Measurements from ENCODE around the gene TCF7L2. TPM values are rescaled to one million over a fixed set of nuclear protein-coding genes. Genes with fewer than 3 reads are reported as not detected.

The TCF7L2 gene
- total RNA-seq, 1 experiment from 2014 or later, result 14.8 TPM

DNA sequence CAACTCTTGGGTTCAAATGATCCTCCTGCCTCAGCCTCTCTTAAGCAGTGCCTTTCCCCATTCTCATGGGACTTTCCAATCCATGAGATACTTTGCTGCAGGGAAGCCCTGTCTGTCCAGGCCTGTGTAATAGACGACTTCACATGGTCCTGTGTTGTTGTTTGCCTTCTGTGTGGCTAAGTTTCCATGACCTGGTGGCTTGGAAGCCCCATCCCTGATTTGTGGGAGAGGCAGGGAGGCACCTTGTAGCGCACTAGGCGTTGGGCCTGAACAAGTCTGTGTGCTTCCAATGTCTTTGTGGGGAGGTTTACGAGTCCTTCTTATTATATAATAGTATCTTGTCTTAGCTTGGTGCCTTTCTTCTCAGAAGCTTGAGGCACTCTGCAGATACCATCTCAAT lies 49.1 kb downstream of the TCF7L2 start:
- ChIA-PET POLR2A (ENCODE audit: unreplicated experiment) (no interaction called here), CTCF (no interaction called here)
- DNase-seq, result no peak
- no TSS peak for BruUV-seq (replicated peaks)
- no peak for TF ChIP-seq EZH2 (IDR thresholded peaks at IDR 0.05; ENCODE audit: low read depth)
- TF ChIP-seq, protein P1, sequence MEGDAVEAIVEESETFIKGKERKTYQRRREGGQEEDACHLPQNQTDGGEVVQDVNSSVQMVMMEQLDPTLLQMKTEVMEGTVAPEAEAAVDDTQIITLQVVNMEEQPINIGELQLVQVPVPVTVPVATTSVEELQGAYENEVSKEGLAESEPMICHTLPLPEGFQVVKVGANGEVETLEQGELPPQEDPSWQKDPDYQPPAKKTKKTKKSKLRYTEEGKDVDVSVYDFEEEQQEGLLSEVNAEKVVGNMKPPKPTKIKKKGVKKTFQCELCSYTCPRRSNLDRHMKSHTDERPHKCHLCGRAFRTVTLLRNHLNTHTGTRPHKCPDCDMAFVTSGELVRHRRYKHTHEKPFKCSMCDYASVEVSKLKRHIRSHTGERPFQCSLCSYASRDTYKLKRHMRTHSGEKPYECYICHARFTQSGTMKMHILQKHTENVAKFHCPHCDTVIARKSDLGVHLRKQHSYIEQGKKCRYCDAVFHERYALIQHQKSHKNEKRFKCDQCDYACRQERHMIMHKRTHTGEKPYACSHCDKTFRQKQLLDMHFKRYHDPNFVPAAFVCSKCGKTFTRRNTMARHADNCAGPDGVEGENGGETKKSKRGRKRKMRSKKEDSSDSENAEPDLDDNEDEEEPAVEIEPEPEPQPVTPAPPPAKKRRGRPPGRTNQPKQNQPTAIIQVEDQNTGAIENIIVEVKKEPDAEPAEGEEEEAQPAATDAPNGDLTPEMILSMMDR (conservative IDR thresholded peaks at IDR 0.05), result no peak
- Histone ChIP-seq H3F3A (ENCODE audit: insufficient read depth, low read depth) (no peaks in the 10 kb centered on the region), H3K9me2 (ENCODE audit: insufficient read depth) (no peaks in the 10 kb centered on the region), H3K4me3 (no peak overlapping the region), H4K20me1 (ENCODE audit: insufficient read depth) (no peaks in the 10 kb centered on the region), H3K27ac (no peak overlapping the region), H3K27me3 (ENCODE audit: insufficient read depth, low read depth) (no peaks in the 10 kb centered on the region), H3K79me2 (ENCODE audit: low read depth) (no peaks in the 10 kb centered on the region), H3K36me3 (ENCODE audit: low read depth) (no peaks in the 10 kb centered on the region), H3K4me1 (replicated peaks; ENCODE audit: insufficient read depth) (no peaks in the 10 kb centered on the region), H3K4me2 (no peak overlapping the region), H2AFZ (no peak overlapping the region), H3K9me3 (ENCODE audit: insufficient read depth, low read depth) (no peaks in the 10 kb centered on the region)
- intact Hi-C loops (cut with micrococcal nuclease; ENCODE audit: unreplicated experiment), result no loop called here

DNA sequence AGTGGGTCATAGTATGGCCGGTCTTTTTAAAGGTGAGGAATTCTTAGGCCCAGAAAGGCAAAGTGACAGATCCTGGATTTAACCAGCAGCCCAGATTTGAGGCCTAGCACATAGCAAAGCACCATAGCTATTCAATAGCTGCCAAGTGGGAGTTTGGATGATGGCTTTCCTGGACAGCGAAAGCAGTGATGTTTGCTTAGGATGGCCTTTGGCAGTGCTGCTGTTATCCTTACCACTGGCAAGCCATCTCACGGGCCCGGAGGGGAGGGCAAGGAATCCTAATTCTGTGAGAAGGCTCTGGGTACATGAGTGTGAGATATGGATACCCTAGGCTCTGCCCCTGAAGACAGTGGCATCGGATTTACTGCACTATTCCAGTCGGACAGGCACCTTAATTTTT lies 50.4 kb downstream of the TCF7L2 start:
- TF ChIP-seq, protein P1 (conservative IDR thresholded peaks at IDR 0.05), result no peak
- TF ChIP-seq EZH2 (IDR thresholded peaks at IDR 0.05; ENCODE audit: low read depth), result no peak
- no peaks in the 10 kb centered on the region for H3K27me3 ChIP-seq (ENCODE audit: insufficient read depth, low read depth)
- H2AFZ ChIP-seq, result no peak overlapping the region
- BruUV-seq (replicated peaks), result no TSS peak
- H3K79me2 ChIP-seq (ENCODE audit: low read depth), result no peaks in the 10 kb centered on the region
- ChIA-PET CTCF (no interaction called here), POLR2A (ENCODE audit: unreplicated experiment) (no interaction called here)
- no peaks in the 10 kb centered on the region for H4K20me1 ChIP-seq (ENCODE audit: insufficient read depth)
- H3F3A ChIP-seq (ENCODE audit: insufficient read depth, low read depth), result no peaks in the 10 kb centered on the region
- no peaks in the 10 kb centered on the region for H3K9me3 ChIP-seq (ENCODE audit: insufficient read depth, low read depth)
- no peaks in the 10 kb centered on the region for H3K9me2 ChIP-seq (ENCODE audit: insufficient read depth)
- no peak overlapping the region for H3K4me2 ChIP-seq
- intact Hi-C loops (cut with micrococcal nuclease; ENCODE audit: unreplicated experiment), result no loop called here
- no peak overlapping the region for H3K27ac ChIP-seq
- H3K4me1 ChIP-seq (replicated peaks; ENCODE audit: insufficient read depth), result no peaks in the 10 kb centered on the region
- H3K4me3 ChIP-seq, result no peak overlapping the region
- no peaks in the 10 kb centered on the region for H3K36me3 ChIP-seq (ENCODE audit: low read depth)
- DNase-seq, result no peak

DNA sequence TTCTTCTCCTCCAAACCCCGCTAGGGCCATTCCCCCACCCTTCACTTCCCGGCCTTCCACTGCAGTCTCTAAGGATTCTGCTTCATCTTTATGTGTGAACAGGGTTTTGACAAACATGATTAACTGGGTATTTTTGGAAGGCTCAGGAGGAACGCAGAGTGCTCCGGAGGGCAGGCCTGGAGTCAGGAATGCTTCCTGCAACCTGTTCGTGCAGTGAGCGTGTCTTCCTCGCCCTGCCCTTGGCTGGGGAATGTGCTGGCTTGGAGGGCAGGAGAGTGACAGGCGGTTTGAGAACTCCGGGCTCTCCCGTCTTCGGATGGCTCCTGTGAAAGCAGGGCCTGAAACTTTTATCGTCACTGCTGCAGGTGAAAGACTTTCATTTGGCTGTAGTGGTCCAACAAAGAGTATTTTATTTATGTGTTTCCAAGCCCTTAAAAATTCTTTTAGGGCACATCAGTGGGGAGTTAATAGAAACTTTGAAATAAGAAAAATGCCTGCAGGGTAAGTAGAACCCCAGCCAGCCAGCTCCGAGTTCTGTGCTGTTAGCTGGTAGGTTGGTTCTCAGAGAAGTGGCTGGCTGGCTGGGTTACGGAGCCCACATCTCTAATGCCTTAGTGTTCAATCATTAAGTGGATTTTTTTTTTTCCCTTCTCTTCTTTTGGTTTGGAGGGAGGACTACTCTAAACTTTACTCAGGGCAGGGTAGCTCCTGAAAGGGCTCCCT lies 51.0 kb downstream of the TCF7L2 start:
- Histone ChIP-seq H3K79me2 (ENCODE audit: low read depth) (no peaks in the 10 kb centered on the region), H3K9me3 (ENCODE audit: insufficient read depth, low read depth) (no peaks in the 10 kb centered on the region), H3K36me3 (ENCODE audit: low read depth) (no peaks in the 10 kb centered on the region), H2AFZ (no peak overlapping the region), H3F3A (ENCODE audit: insufficient read depth, low read depth) (no peaks in the 10 kb centered on the region), H3K4me3 (no peak overlapping the region), H3K4me2 (no peak overlapping the region), H4K20me1 (ENCODE audit: insufficient read depth) (no peaks in the 10 kb centered on the region), H3K27me3 (ENCODE audit: insufficient read depth, low read depth) (no peaks in the 10 kb centered on the region), H3K9me2 (ENCODE audit: insufficient read depth) (no peaks in the 10 kb centered on the region), H3K27ac (no peak overlapping the region), H3K4me1 (replicated peaks; ENCODE audit: insufficient read depth) (no peaks in the 10 kb centered on the region)
- TF ChIP-seq, protein P1 (conservative IDR thresholded peaks at IDR 0.05), result no peak
- no peak for TF ChIP-seq EZH2 (IDR thresholded peaks at IDR 0.05; ENCODE audit: low read depth)
- CTCF ChIA-PET, result no interaction called here
- POLR2A ChIA-PET (ENCODE audit: unreplicated experiment), result no interaction called here
- no TSS peak for BruUV-seq (replicated peaks)
- DNase-seq, result no peak
- intact Hi-C loops (cut with micrococcal nuclease; ENCODE audit: unreplicated experiment), result no loop called here
